Tibial nerve (tissue), 3 donors: ENCODE measurements around the gene GDI1.

ENCODE experiments used
- CTCF ChIP-seq, 5 experiments: fragments of 200-600 bp in 3 of 5; fragments of 450-650 bp in 2 of 5; sonication (generic) in 3 of 5; IDR thresholded peaks; one replicate each; pipeline ENCODE4 v1.5.1; 2016 to 2019; ENCODE audit warnings: antibody characterized with exemption in 5 of 5, mild to moderate bottlenecking in 3 of 5, moderate library complexity in 2 of 5
- POLR2A ChIP-seq, 2 donors: fragments of 450-650 bp; IDR thresholded peaks; one replicate each; pipeline ENCODE4 v1.6.1; 2017; ENCODE audit warnings: antibody characterized with exemption in 2 of 2, mild to moderate bottlenecking in 2 of 2, moderate library complexity in 2 of 2

GRCh38 chrX:154476821-154477220 lies 39.9 kb downstream of the GDI1 start:
- no peak for TF ChIP-seq CTCF (IDR thresholded peaks at IDR 0.05)
- no peak for TF ChIP-seq POLR2A (IDR thresholded peaks at IDR 0.05)
